GM12872 (cell line): ENCODE data around the gene PEX11A.

Experiments
- TF ChIP-seq, protein P1 (sequence below): IDR thresholded peaks from 3 replicates; pipeline ENCODE4 v1.5.1; 2011; ENCODE audit warnings: low read depth, mild to moderate bottlenecking, low read length, moderate library complexity; ENCODE audit not compliant: insufficient read depth

Gene PEX11A

DNA sequence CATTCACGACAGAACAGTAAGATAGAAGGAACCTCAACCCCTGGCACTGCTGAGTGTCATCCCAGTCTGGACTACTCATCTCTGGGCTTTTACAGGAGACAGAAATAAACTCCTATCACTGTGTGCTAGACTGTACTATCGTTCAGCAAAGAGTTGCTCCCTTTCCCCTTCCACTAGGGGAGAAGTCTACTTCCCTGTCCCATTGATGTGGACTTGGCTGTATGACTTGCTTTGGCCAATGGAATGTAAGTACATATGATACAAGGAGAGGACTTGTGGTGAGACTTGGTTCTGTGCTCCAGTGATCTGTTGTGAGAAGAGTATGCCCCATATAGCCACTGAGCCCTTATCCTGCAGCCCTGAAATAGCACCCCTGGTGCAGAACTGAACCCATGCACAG, 30.0 kb downstream of the PEX11A start:
- TF ChIP-seq, protein P1, sequence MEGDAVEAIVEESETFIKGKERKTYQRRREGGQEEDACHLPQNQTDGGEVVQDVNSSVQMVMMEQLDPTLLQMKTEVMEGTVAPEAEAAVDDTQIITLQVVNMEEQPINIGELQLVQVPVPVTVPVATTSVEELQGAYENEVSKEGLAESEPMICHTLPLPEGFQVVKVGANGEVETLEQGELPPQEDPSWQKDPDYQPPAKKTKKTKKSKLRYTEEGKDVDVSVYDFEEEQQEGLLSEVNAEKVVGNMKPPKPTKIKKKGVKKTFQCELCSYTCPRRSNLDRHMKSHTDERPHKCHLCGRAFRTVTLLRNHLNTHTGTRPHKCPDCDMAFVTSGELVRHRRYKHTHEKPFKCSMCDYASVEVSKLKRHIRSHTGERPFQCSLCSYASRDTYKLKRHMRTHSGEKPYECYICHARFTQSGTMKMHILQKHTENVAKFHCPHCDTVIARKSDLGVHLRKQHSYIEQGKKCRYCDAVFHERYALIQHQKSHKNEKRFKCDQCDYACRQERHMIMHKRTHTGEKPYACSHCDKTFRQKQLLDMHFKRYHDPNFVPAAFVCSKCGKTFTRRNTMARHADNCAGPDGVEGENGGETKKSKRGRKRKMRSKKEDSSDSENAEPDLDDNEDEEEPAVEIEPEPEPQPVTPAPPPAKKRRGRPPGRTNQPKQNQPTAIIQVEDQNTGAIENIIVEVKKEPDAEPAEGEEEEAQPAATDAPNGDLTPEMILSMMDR = no peak

DNA sequence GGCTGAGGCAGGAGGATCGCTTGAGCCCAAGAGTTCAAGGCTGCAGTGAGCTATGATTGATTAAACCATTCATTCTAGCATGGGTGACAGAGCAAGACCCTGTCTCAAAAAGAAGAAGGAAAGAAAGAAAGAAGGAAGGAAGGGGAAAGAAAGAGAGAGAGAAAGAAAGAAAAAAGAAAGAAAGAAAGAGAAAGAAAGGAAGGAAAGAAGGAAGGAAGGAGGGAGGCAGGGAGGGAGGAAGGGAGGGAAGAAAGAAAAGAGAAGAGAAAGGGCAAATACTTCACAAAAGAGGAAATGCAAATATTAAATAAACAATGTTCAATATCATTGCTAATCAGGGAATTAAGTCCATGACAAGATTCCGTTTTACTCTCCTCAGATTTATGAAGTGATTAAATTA, 31.3 kb downstream of the PEX11A start:
- TF ChIP-seq, protein P1 = no peak

GRCh38 chr15:89657686-89658200, 32.8 kb downstream of the PEX11A start:
- TF ChIP-seq, protein P1 = no peak

DNA sequence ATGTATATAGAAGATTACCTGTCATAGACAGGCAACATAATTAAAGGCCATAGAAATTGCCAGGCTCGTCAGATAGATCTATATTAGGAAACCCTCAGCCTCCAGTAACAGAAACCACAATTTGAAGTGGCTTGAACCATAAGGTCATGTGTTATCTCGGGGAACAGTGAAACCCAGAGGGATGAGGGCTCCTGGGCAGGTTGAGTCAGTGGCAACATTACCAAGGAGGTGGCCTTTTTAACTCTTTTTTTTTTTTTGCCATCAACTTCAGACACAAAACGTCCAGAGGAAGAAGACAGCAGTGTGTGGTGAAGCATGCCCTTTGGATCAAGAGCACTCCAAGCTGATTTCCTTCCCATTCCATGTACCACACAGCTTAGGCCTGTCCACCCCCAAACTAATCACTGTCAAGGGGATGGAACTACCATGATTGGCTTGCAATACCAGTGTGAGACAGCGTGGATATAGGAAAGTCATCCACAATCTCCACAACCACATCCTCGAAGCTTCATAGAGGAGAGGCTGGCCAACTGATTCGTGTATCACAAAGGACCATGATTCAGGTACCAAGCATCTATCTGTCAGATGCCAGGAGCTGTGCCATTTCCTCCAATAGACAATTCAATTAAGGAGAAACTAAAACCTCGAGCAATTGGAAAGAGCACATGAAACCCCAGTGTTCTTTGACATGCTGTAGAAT, 34.3 kb downstream of the PEX11A start:
- TF ChIP-seq, protein P1 = no peak

GRCh38 chr15:89654847-89655805, 35.4 kb downstream of the PEX11A start, which contains the start of gene KIF7:
TSS of gene KIF7 (minus strand) at chr15:89655467. CDS start at chr15:89652930, 2,537 bp downstream.
- TF ChIP-seq, protein P1 = no peak

DNA sequence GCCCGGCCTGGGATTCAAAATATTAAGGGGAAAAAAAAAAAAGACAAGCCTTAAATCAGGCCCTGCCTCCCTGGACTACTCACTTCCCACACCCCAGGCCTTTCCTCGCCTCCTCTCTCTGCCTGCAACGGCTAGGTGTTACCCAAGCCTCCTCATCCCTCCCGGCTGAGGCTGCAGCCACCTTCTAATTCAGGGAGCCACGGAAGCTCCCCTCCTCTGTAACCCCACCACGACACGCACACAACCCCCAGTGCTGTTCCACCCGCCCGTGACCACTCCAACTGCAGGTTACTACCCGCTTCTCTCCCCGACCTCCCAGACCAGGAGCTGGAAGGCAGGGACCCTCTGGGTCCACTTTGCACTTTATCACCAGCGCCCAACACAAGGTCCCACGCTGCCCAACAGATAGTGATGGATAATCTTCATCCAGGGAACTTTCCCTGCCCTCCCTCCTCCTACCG, 36.2 kb downstream of the PEX11A start:
- TF ChIP-seq, protein P1 = no peak

GRCh38 chr15:89653578-89653977, 37.0 kb downstream of the PEX11A start:
- TF ChIP-seq, protein P1 = no peak
